Measurements from ENCODE around the gene RAB7B. TPM values are rescaled to one million over a fixed set of nuclear protein-coding genes. Genes with fewer than 3 reads are reported as not detected.

The RAB7B gene
- total and polyA plus RNA-seq, 9 of the 15 experiments (the other 6 are each of a cell fraction or from before 2014, with no cell fraction given), result 0.03 to 0.29 (median 0.07) TPM; not detected in 4

DNA sequence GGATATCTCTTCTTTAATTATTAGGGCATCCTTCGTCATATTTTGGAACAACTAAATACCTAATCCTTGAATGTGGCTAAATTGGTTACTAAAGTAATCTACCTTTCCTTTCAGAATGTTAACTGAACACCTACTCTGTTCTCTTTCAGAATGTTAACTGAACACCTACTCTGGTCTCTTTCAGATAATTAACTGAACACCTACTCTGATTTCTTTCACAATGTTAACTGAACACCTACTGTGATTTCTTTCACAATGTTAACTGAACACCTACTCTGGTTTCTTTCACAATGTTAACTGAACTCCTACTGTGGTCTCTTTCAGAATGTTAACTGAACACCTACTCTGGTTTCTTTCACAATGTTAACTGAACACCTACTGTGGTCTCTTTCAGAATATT lies 21.9 kb downstream of the RAB7B start:
- in situ Hi-C loops (cut with MboI), result loop anchor here (5.0 kb wide), 2 partner anchors 121 to 184 kb away; no protein-coding TSS in a partner anchor
- intact Hi-C loops (cut with micrococcal nuclease), result no loop called here
- Histone ChIP-seq H4K20me1 (replicated peaks; ENCODE audit: control insufficient read depth, insufficient read depth, low read length) (peaks cover 26% of the 10 kb centered on the region; the same call in 1 of the 2 replicates), H3K27me3 (ENCODE audit: control insufficient read depth in 2 of 2, insufficient read depth in 2 of 2, low read length in 2 of 2) (peaks cover 22 to 53% of the 10 kb centered on the region in 2 experiments), H3K9ac (ENCODE audit: insufficient read depth in 1 of 2, low read depth in 2 of 2, low read length in 2 of 2) (no peak overlapping the region), H3K9me1 (ENCODE audit: control insufficient read depth, insufficient read depth, low read length) (no peaks in the 10 kb centered on the region), H3K4me1 (replicated peaks in 1 of 2; ENCODE audit: control insufficient read depth in 2 of 2, insufficient read depth in 2 of 2, low read length in 2 of 2) (no peaks in the 10 kb centered on the region; a peak in 1 of 5 replicates), H3K36me3 (ENCODE audit: control insufficient read depth, insufficient read depth, low read length) (no peaks in the 10 kb centered on the region), H3K4me3 (no peak overlapping the region), H3K9me3 (replicated peaks; ENCODE audit: control insufficient read depth, insufficient read depth, low read depth, low read length) (no peaks in the 10 kb centered on the region), H3K27ac (ENCODE audit: extremely low read depth, low read depth, low read length) (no peak overlapping the region), H2AFZ (ENCODE audit: low read depth, low read length) (no peak overlapping the region), H3K79me2 (ENCODE audit: control insufficient read depth, insufficient read depth, low read length) (no peaks in the 10 kb centered on the region), H3K4me2 (ENCODE audit: insufficient read depth, low read length) (no peak overlapping the region)
- WGBS (ENCODE audit: insufficient coverage, low coverage, missing lambda C conversion rate), result 0% methylated on average over 1 of the region's 1 CpG
- ChIA-PET POLR2A (no interaction called here), CTCF (ENCODE audit: low intra/inter-chr PET ratio) (no interaction called here)
- ATAC-seq, result no peak
- no TSS peak for BruUV-seq (replicated peaks)
- TF ChIP-seq PPARD (CRISPR knock-in tag; IDR thresholded peaks at IDR 0.05) (no peak), ZKSCAN1 (IDR thresholded peaks at IDR 0.05; ENCODE audit: low read depth, low read length) (0 out of 2 replicates have a peak, but pooled peaks have one; percentile 45), ZFP30 (CRISPR knock-in tag; IDR thresholded peaks at IDR 0.05; ENCODE audit: borderline replicate concordance) (no peak)
- FAIRE-seq, result no peak
- DNase-seq (ENCODE audit: extremely low read depth in 1 of 4, low spot score in 3 of 4), result no peak

GRCh38 chr1:205980237-205980870 lies 22.8 kb downstream of the RAB7B start:
- BruUV-seq (replicated peaks), result no TSS peak
- CTCF ChIA-PET (ENCODE audit: low intra/inter-chr PET ratio), result interaction anchor here (0.9 to 5.9 kb wide), 2 partner anchors 61 to 188 kb away, joined by 4 to 114 read pairs; no protein-coding TSS in a partner anchor
- Histone ChIP-seq H2AFZ (ENCODE audit: low read depth, low read length) (no peak overlapping the region), H3K9ac (ENCODE audit: insufficient read depth in 1 of 2, low read depth in 2 of 2, low read length in 2 of 2) (no peak overlapping the region), H4K20me1 (replicated peaks; ENCODE audit: control insufficient read depth, insufficient read depth, low read length) (peaks cover 26% of the 10 kb centered on the region; the same call in 1 of the 2 replicates), H3K4me2 (ENCODE audit: insufficient read depth, low read length) (no peak overlapping the region), H3K9me3 (replicated peaks; ENCODE audit: control insufficient read depth, insufficient read depth, low read depth, low read length) (no peaks in the 10 kb centered on the region), H3K27me3 (ENCODE audit: control insufficient read depth in 2 of 2, insufficient read depth in 2 of 2, low read length in 2 of 2) (peaks cover 22 to 49% of the 10 kb centered on the region in 2 experiments), H3K9me1 (ENCODE audit: control insufficient read depth, insufficient read depth, low read length) (no peaks in the 10 kb centered on the region), H3K36me3 (ENCODE audit: control insufficient read depth, insufficient read depth, low read length) (no peaks in the 10 kb centered on the region), H3K27ac (ENCODE audit: extremely low read depth, low read depth, low read length) (no peak overlapping the region), H3K4me1 (replicated peaks in 1 of 2; ENCODE audit: control insufficient read depth in 2 of 2, insufficient read depth in 2 of 2, low read length in 2 of 2) (peaks cover 0 to 2% of the 10 kb centered on the region in 2 experiments; a peak in 2 of 5 replicates), H3K79me2 (ENCODE audit: control insufficient read depth, insufficient read depth, low read length) (no peaks in the 10 kb centered on the region), H3K4me3 (no peak overlapping the region)
- FAIRE-seq, result no peak
- in situ Hi-C loops (cut with MboI) (loop anchor here (5.0 kb wide), 2 partner anchors 122 to 183 kb away; no protein-coding TSS in a partner anchor), intact Hi-C loops (cut with micrococcal nuclease) (no loop called here)
- WGBS (ENCODE audit: insufficient coverage, low coverage, missing lambda C conversion rate), result 0% methylated on average over 3 of the region's 3 CpGs
- no peak for ATAC-seq
- no peak for DNase-seq (ENCODE audit: extremely low read depth in 1 of 4, low spot score in 3 of 4)
- POLR2A ChIA-PET, result interaction anchor here (1.2 to 1.3 kb wide), 2 partner anchors 10 to 59 kb away, joined by 3 to 5 read pairs; no protein-coding TSS in a partner anchor
- TF ChIP-seq, protein P1, sequence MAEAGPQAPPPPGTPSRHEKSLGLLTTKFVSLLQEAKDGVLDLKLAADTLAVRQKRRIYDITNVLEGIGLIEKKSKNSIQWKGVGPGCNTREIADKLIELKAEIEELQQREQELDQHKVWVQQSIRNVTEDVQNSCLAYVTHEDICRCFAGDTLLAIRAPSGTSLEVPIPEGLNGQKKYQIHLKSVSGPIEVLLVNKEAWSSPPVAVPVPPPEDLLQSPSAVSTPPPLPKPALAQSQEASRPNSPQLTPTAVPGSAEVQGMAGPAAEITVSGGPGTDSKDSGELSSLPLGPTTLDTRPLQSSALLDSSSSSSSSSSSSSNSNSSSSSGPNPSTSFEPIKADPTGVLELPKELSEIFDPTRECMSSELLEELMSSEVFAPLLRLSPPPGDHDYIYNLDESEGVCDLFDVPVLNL (CRISPR knock-in tag; IDR thresholded peaks at IDR 0.05; ENCODE audit: low read depth), result no peak
- TF ChIP-seq ATF7 (IDR thresholded peaks at IDR 0.05) (peak; percentile 62), SNIP1 (IDR thresholded peaks at IDR 0.05; ENCODE audit: low read depth) (no peak), JUND (IDR thresholded peaks at IDR 0.05; ENCODE audit: borderline replicate concordance, low read depth, low read length) (no peak), JUND (tag; IDR thresholded peaks at IDR 0.05; ENCODE audit: borderline replicate concordance, low read depth, low read length) (no peak), HDGF (IDR thresholded peaks at IDR 0.05) (no peak), ETS2 (tag; IDR thresholded peaks at IDR 0.05; ENCODE audit: borderline replicate concordance, poor library complexity, severe bottlenecking) (no peak), MIER1 (IDR thresholded peaks at IDR 0.05; ENCODE audit: low read depth) (no peak)
- TF ChIP-seq, protein P2, sequence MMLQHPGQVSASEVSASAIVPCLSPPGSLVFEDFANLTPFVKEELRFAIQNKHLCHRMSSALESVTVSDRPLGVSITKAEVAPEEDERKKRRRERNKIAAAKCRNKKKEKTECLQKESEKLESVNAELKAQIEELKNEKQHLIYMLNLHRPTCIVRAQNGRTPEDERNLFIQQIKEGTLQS (IDR thresholded peaks at IDR 0.05), result peak; percentile 67
- TF ChIP-seq, protein P2 (CRISPR knock-in tag; conservative IDR thresholded peaks at IDR 0.05), result no peak
